HG03025 (cell line): ENCODE data around the gene LGR6.

Source experiments
- ATAC-seq: cut with Tn5 transposase; IDR thresholded peaks from one replicate; pipeline ENCODE4 v1.9.1; 2021; ENCODE audit warnings: mild to moderate bottlenecking, moderate library complexity; ENCODE audit not compliant: unreplicated experiment, low FRiP score

The LGR6 gene

DNA sequence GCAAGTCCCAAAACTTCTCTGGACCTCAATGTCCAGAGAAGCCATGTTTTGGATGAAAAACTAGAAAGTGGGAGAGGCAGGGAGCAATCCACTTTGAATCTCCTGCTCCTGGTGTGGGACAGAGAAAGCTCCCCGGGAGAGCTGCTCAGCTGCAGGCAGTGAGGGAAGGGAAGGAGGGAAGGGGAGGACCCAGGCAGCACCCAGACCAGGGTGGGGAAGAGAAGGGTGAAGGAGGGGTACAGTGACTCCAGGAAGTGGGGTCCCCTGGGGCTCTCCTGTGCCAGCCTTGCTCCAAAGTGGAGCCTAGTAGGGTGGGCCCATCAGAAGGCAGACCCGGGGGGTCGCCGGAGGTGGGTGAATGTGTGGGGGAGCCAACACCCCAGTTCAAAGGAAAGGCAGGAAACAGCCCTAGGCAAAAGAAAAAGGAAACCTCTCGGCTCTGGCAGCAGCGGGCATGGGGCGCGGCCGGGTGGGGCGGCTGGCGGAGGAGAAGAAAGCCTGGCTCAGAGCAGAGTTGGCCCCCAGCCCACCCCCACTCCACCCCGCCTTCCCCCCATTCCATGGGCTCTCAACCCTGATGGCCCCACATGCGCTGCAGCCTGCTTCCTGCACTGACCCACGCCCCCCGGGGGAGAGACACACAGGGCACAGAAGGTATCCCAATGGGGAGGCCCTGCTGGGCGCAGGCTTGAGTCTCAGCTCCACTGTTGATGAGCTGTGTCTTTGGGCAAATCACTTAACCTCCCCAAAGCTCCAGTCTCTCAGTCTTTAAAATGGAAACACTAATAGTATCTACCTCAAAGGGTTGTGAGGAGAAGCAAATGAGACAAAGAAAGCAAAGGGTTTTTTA lies 5.7 kb downstream of the LGR6 start:
- ATAC-seq: no peak

DNA sequence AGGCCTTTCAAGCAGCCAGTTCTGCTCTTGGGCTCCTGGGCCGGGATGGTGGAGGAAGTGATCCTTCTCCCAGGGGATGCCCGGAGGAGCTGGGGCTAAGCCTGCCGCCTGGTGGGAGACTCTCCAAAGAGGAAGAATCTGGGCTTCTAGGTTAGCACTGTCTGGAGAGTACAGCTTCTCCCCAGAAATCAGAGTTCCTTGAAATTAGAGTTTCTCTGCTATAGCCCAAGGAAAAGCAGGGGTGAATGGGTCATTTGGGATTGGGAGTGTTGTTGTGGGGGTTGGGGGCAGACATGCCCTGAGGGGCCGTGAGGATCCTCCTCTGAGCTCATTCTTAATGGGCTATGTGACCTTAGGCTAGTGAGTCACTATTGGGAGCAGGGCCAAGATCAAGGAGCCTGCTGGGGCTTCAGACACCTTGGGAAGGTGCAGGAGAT lies 6.5 kb downstream of the LGR6 start:
- ATAC-seq: no peak

DNA sequence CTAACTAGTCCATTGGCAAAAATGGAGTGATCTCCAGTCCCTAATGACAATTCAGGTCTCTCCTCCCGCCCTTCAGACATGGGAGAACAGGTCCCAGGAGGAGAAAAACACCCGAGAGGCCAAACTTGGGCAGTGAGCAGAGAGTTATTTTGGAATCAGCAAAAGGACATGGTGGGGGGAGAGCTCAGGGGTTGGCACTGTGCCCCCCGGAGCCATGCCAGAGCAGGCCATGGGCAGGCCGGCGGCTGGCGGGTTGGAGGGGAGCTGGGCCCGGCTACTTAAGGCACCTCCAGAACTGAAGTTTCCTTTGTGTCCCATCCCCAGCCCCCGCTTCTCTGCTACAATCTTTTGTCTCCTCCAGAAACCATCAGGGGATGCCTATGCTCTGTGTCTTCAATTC lies 7.1 kb downstream of the LGR6 start:
- ATAC-seq: no peak

DNA sequence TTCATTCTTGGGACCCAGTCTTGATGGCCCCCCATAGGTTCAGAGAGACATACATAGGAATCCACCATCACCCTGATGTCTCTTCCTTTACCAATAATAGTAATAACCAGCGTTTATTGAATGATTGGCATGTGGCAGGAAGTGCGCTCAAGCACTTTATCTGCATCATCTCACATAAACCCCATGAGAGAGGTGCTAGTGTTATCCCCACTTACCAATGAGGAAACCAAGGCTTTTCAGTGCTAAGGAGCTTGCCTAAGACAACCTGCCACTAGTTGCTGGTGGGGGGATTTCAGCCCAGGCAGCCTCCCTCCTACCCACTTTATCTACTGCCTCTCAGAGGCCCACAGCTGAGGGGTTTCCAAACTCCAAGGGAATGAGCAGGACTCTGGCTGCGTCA lies 7.7 kb downstream of the LGR6 start:
- ATAC-seq: no peak

DNA sequence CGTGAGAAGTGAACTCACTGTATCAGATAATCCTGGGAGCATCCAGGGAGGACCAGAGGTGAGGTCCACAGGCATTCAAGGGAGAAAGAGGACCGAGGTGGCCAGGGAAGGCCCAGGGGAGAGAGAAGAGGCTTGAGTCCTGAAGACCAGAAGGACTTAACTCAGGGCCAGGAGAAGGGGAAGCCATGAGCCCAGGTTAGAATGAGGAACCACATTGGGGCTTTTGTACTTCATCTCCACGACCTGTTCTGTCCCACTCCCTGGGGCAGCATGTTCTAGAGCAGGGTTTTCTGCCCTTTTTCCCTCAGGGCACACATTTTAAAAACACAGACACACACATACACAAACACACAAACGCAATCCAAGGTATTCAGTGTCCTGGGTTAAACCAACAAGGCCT lies 8.4 kb downstream of the LGR6 start:
- no peak for ATAC-seq

DNA sequence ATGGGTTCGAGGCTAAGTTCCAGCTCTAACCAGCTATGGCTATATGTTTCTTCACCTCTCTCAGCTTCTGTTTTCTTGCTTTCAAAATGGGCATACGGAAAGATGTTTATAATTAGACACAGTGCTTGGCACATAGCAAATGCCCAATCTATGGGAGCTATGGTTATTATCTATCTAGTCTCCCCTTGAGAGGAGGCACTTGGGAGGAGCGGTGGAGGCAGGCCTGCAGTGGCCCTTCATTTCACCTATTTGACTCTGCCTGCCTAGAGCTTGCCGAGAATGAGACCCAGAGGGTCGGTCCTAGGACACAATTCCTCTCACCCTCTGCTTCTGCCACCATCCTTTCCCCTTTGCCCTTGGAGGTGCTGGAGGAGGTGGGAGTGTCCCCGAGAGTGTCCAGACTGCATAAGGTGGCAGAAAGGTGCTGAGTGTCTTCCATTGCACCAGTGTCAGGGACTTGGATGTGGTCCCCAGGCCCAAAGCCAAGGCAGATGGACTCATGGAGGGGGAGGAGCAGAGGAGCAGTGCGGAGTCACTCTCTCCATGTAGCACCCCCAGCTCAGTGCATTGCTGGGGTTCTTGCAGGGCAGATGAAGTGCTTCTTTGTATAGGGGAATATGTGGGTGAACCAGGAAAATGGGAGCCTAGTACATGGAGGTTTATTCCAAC lies 9.0 kb downstream of the LGR6 start:
- ATAC-seq: no peak

DNA sequence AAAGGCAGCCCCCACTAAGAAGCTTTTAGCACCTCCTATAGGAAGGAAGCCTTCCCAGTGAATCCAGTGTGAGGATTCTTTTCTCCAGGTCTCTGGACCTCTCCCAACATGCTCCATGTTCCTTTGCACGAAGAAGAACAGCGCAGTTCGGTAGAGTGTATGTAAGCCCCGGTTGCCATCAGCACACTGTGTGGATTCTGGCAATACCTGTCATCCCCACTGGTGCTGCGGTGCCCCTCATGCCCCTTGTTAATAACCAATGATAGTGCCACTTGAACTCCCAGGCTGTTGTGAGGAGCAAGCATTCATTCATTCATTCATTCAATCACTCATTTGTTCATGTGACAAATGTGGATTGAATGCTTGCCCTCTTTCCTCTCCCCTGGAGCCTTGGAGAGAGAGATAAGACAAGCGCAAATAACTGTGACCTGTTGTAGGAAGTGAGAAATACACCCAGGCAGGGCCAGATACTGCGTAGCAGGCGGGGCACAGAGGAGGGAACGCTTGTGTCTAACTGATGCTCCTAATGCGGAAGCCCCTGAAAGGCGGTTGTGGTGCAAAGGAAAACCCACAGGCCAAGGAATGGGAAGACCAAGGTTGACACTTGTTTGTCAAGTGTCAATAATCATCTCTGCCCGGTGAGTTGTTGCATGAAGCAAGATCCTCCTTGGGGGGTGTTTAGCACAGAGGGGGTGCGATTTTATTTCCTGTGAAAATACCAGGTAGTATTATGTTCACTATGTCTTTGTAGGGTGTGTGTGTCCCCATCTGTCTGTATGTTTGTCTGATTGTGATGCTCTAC lies 9.8 kb downstream of the LGR6 start:
- no peak for ATAC-seq

DNA sequence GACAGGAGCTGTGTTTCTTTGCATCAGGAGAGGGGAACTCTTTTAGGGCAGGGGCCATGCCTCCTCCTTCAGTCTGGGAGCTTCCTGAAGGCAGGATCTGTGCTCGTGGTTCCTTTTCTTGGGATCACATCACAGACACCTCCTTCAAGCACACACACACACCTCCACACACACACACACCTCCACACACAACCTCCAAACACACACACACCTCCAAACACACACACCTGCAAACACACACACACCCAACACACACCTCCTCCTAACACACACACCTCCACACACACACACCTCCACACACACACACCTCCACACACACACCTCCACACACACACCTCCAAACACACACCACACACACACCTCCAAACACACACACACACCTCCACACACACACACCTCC lies 10.5 kb downstream of the LGR6 start:
- ATAC-seq: no peak

DNA sequence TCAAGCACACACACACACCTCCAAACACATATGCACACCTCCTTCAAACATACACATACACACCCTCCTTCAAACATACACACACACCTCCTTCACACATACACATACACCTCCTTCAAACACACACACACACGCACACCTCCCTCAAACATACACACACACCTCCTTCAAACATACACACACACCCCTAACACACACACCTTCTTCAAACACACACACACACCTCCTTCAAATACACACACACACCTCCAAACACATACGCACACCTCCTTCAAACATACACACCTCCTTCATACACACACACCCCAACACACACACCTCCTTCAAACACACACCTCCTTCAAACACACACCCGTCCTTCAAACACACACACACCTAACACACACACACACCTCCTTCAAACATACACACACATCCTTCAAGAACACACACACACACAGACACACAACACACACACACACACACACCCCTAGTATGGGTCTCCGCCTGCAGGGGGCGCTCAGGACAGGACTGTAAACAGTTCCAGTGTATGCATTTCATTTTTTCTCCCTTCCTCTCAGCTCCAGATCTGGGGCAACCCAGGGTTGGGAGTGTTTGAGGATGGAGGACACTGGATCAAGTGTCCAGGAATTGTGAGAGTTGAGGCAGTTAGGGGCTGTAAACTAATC lies 12.1 kb downstream of the LGR6 start:
- ATAC-seq: no peak

DNA sequence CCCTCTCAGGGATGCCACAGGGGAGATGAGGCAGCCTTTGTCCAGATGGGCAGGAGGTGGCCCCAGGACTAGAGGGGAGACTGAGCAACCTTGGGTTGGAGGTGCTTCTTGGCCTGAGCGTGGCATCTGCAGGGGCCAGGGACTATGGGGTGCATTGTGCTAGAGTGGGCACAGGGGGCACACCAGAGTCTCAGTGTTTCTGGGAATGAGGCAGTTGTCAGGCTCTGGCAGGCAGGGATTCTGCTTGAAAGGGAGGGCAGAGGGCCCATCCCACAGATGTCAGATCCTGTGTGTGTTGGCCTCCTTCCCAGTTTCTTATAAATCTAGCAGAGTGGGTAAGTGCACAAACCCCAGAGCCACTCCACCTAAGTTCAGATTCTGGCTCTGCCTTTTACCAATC lies 13.7 kb downstream of the LGR6 start:
- no peak for ATAC-seq

DNA sequence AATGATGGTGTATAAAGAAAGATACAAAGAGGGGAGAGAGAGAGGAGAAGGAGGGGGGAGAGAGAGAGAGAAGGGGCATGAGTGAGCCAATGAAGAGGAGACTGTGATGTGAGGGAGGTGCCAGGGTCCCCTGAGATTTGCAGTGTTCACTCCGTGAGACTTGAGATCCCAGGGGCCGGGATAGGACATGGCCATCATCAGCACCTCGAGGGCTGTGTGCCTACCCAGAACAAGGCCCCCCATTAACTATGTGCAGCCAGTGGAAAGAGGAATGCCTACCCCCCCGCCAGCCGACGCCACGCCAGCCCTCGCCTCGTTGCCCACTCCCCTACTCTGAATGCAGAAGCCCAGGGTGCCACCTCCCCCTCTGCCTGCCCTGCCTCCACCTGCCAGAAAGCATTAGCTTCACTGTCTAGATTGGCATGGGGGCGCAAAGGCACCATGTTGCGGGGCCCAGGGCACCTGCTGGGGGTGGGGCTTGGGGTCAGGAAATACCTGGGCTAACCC lies 14.8 kb downstream of the LGR6 start:
- ATAC-seq: no peak

DNA sequence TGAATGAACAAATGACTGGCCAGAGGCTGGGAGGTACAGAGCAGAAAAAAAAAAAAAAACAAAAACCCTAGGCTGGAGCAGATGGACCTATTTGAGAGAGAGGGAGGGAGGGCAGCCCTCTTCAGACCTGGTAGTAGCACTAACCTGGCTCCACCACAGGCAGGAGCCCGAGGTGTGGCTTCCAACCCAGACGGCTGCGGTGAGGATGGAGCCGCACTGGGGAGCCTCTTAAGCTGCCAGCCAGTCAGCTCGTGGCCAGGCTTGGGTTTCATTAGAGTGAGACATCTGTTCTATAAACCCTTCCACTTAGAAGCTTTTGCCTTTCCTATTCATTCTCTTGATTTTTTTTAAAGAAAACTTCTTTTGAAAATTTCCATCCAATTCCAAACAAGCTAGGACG lies 16.8 kb downstream of the LGR6 start:
- no peak for ATAC-seq

DNA sequence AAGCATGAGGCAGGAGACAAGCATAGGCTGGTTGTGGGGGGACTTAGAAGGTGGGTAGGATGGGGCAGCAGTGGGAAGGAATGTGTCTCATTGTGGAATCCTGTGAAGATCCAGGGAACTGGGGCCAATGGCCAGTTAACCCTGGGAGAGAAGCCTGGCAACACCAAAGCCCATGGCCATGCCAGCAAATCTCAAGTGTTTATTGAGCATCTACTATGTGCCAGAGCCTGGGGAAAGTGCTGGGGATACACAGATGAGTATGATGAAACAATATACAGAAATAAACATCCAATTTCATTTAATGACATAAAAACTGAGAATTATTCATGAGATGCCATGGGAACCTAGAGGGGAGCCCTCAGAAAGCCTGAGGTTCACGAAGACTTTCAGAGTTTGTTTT lies 17.4 kb downstream of the LGR6 start:
- ATAC-seq: no peak

DNA sequence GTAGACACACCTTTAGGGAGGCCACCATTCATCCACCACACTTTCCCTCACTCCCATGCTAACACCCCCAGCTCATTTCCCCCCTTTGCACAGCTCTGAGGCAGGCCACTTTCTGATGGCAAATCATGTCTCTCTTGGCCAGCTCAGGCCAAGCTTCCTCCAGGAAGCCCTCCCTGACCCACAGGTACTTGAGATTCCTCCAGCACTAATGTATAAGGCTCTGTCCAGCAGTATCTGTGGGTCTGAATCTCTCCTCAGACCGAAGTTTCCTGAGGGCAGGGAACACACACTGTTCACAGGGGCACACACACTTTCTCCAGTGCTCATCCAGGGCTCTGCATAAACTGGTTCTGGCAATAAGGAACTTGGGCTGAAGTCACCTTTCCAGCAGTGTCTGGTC lies 19.2 kb downstream of the LGR6 start:
- no peak for ATAC-seq

DNA sequence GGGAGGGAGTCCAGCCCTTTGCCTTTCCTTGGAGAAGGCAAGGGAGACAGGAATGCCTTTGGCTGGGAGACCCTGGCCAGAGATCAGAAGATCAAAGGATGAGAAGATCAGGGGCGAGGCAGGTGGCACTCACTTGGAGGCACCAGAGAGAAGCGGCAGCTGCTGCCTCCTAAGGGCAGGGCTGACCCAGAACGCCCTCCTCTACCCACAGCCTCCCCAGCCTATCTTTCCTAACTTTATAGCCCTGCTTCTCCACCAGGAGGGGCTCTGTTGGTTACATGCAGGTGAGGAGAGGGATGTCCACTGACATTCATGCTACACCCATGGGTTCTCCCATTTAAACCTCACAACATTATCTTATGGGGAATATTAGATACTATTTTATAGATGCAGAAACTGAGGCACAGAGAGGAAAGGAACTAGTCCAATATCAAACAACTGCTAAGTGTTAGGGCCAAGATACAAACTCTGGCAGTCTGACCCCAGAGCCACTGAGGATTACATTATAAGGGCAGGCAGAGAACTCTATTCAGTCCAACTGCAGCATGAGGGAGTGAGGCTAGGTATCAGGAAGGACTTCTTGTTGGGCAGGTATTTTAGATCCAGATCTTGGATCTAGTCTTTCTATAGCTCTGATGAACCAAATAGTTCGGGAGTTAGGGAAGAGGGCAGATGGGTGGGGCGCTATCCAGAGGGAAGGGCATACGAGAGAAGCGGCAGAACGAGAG lies 19.9 kb downstream of the LGR6 start:
- ATAC-seq: no peak

DNA sequence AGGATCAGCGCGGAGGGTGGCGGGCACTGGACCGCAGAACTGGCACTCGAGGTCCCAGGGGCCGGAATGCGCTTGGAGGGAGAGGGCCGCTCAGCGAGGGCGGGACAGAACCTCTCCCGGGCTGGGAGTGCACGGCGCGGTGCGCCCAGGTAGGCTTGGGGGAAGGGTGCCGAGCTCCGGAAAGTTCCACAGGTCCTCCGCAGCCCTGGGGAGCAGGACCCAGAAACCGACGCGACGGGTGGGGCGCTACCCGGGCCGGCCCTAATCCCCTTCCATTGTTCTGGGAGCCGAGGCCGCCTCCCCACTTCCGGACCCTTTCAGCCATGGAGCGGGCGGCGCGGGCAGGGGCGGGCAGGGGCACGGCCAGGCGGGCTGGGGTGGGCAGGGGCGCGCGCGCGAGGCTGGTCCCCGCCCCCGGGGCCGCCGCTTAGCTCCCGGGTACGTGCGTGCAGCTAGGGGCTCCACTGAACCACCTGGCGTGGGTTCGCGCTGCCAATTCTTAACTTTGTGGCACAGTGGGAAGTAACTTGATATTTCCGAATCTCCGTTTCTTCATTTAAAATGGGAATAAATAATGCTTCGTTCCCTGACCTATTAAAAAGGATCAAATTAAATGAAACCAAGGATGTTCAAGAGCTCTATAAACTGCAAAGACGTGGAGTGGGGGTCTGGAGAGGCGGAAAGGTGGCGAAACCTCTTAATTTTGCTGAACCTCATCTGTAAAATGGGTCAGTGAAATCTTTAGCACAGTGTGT lies 20.7 kb downstream of the LGR6 start:
- ATAC-seq: no peak

DNA sequence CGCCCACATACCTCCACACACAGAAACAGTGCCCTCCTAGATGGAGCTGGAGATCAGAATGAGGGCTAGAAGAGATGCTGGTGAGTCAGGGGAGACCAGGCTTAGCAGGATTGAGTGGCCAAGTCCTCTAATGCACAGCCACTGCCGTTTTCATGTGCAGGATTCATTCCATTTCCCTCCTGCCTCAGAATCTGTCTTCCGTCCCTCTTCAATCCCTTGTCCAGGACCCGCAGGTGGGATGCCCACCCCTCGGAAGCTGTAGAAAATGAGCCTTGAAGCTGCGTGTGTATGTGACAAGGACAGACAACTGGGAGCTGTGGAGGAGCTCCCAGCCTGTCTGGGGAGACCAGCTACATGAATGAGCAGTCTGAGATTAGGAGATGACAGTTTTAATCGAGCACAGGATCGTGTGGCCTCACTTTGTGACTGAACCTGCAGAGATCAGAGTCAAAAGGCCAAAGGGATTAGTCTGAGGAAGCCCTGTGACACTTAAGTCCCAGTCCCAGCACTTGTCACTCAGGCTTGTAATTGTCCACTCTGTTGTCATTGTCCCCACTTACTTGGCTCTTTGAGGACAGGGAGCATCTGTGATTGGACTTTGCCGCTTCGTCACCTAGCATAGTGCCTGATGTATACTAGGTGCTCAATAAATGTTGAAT lies 22.0 kb downstream of the LGR6 start:
- no peak for ATAC-seq

DNA sequence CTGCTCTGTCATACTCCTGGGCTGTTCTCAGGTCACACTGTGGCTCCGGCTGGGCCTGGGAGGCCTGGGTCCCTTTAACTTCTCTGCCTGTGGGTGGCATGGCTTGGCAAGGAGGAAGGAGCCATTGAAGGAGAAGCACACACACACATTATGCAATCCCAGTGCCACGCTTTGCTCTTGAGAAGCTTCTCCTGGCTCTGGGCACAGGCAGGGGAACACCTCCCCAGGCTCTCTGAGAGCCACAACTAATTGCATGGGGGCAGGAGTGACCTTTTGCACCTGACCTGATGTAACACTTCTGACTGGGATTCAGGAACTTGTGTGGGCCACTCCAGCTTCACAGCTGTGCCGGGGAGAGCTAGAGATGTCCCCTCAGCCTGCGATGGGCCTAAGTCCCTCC lies 23.1 kb downstream of the LGR6 start:
- no peak for ATAC-seq

DNA sequence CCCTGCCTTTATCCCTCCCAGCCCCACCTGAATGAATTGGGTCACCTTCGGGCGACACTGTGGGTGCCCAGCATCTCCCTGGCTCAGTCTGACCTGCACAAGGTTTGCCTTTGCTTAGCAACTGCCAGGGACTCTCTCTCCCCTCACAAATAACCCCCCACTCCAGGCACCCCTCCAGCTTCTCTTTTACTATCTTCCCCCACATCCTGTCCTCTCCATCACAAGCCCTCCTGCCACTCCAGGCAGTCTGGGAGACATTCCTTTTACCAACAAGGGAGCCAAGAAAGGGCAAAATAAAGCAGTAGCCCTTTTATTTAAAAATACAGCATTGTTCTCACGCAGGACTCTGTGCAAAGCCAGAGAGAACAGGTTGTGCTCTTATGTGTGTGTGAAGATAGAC lies 23.9 kb downstream of the LGR6 start:
- ATAC-seq: no peak
